Activated effector memory CD4-positive, alpha-beta T cell treated with Interleukin-2 at 50 U/mL for 16 hours (primary cell): ENCODE measurements around the gene SYTL3.
"Not testable (repeated sequence)": the region's sequence is repeated elsewhere in the genome, so short reads cannot be mapped to it uniquely, and the experiment has no call there.

Source experiments
- DNase-seq: peaks from one replicate; pipeline ENCODE4 v3.0.0-alpha.2; 2020

The SYTL3 gene

DNA sequence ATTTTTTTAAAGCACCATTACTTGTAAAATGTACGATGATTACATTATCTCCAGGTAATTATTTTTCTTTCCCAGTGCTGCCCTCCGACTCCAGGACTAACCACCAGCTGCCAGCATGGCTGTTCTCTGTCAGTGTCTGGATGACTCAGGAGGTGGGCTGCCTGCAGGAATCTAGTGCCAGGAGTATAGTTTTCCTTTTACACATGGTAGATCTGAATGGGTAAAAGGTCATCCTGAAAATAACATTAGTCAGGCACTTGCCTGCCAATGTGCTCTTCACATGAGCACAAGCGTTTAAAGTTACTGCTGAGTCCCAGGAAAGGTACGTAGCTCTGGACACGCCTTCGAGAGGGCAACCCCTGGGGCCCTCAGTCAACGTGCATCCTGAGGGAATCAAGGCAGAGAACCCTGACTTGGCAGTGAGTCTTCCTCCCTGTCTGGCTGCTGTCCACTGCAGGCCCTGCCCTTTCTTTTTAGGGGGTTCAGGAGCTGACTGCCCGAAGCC is 7.7 kb upstream of the SYTL3 start:
- DNase-seq: no peak

DNA sequence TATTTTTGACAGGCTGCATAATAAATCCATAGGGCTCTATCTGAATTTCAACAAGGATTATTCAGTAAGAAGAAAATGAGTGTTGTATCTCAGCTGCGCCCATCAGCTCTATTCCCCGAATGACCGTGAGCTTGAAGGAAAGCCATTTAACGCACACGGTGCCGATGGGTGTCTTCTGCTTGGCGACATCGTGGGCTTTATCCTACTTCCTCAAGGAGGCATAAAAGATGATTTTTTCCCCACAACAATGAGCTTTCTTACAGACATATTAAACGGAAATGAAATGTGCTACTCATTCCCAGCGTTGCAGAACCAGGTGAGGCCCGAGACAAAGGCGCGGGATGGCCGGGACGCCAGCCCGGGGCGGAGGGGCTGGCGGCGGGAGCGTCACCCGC is 6.0 kb upstream of the SYTL3 start:
- no peak for DNase-seq

DNA sequence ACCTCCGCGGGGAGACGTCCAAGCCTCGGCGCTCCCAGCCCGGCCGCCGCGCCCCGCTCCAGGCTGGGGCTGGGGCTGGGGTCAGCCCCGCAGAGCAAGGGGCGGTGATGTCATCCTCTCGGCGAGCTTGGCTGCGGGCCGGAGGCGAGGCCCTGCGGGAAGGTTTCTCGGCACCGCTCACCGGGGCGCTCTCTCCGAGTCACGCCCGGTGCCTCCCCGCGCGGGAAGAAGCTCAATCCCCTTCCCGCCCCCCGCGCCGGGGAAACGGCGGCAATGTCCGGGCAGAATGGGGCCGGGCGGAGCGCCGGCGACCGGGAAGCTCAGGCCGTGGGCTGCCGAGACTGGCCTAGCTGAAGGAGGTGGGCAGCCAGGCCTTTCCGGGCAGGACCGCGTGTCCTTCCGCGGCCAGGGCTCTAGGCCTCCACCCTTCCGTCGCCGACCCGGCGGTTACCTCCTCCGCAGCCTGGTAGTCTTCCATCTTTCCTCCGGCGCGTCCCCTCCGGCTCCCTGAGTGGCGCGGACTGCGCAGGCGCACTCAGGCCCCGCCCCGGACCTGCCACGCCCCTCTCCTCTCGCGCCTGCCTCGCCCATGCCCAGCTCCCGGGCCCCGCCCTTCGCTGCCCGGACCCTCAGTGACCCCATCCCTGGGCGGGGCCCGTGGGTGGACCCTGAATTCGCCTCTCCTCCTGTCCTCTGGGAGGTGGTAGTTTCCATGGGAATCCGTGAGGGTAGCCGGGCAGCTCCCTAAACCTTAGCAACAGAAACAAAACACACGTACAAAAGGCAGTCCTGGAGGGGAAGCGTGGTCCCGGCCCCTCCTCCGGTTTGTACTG is 5.4 kb upstream of the SYTL3 start, which contains the start of gene DYNLT1:
Gene DYNLT1 (minus strand): TSS at position 513 of the 833 bp plus-strand sequence. CDS start 35 bp downstream, at position 478.
- DNase-seq: peak; percentile 79

DNA sequence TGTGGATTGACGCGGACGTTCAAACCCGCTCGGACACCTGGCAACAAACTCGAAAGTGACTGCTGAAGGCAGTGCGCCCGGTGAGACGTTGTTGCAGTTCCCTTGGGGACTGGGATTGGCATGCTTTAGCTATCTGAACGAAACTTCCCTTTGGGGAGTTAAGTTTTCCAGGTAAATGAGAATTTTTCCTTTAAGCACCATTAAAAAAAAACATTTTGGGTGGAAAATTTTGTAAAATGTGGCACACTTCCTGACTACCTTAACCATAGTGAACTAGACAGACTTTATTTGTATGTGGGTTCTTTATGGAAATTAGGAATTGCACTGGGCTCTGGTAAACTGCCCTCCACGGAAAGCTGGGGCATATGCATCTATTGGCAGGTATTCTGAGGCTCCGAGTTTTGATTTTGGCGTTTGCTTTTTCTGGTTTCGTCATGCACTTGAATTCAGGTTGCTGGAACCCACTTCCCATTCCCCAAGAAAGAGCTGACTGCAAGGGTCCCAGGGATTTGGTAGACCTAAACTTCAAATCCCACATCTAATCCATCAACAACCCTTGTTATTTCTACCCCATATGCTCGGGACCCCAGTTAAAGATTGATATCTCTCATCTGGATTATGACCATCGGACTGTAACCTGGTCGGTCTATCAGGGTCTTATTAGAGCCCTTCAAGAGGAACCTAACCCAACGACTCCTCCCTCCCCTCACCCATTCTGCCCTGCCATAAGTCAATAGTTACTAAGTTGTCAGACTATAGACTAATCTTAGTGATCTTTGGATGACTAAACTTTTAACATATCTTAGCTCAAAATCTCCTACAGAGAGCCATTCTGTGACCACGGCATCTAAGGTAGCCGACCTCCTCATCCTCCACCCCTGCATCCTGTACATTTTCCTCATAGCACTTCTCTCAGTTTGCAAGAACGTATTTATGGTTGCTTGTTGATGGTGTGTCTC is 4.5 kb upstream of the SYTL3 start:
- DNase-seq: no peak

DNA sequence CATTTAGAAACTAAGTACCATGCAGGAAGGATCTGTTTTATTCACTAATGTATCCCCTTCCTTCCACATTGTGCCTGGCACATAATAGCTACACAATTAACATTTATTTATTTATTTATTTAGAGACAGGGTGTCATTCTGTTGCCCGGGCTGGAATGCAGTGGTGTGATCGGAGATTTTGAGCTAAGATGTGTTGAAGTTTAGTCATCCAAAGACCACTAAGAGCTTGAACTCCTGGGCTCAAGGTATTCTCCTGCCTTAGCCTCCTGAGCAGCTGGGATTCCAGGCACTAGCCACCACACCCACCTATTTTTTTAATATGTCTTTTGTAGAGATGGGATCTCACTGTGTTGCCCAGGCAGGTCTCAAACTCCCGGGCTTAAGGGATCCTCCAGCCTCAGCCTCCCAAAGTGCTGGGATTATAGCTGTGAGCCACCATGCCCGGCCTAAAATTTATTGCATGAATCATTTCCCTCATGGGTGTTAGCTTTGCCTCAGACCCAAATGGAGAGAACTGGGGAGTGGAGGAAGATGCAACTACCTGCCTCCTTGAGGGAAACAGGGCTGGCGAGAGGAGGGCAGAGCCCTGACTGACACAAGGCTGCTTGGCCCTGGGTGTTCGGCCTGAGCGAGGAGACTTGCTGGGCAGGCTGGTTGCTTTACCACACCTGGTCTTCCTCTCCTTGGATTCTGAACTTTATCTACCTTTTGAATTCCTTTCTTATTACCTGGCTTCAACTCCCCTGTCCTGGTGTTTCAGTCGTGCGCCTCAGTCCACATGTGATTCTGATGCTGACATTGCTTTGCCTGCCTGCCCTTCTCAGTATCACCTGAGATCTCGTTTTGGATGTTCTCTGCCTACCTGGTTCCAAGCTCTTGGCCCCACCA is 3.6 kb upstream of the SYTL3 start:
- no peak for DNase-seq

DNA sequence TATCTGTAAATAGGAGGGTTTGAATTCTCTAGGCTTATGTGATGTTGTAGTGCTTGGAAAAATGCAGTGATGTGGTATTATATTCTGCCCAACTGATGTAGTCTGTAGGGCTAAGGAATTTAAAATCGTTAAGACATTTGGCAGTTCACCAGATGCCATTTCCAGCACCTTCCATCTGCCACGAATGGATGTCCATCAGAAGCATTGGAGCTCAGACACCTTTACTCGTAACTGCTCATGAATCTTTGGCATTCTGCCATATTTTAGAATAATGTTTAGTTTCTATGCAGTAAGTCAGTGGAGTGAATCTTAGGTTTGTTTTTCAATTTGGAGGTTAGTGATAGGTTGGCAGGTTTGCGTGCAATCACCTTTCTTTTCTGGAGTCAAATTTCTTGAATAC is 2.4 kb upstream of the SYTL3 start:
- DNase-seq: no peak

DNA sequence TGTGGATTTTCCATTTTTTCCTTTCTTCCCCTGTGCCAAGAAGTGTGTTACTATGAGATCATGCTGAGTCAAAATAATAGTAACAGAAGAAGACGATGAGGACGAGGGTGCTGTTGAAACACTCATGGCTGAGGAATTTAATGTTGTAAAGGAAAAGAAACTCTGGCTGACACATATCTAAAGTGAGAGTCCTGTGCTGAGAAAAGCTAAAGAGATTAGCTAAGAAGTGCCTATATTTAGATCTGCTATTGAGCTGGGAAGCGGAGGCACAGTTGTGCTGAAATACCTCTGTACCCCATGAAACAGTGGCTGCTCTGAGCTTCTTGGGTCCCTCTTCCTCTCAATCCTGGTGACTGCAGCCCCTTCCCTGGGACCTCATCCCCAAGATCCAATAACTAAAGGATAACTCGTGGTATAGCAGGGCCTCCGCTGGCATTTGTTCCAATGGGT is 1.1 kb upstream of the SYTL3 start:
- DNase-seq: no peak

DNA sequence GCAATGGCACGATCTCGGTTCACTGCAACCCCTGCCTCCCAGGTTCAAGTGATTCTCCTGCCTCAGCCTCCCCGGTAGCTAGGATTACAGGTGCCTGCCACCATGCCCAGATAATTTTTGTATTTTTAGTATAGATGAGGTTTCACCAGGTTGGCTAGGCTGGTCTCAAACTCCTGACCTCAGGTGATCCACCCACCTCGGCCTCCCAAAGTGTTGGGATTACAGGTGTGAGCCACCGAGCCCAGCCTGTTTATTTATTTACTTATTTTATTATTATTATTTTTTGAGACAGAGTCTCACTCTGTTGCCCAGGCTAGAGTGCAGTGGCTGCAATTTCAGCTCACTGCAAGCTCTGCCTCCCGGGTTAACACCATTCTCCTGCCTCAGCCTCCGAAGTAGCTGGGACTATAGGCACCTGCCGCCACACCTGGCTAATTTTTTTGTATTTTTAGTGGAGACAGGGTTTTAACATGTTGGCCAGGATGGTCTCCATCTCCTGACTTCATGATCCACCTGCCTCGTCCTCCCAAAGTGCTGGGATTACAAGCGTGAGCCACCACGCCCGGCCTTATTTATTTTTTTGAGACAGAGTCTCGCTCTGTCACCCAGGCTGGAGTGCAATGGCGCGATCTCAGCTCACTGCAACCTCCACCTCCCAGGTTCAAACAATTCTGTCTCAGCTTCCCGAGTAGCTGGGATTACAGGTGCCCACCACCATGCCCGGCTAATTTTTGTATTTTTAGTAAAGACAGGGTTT is 2.3 kb downstream of the SYTL3 start:
- not testable (repeated sequence) for DNase-seq

DNA sequence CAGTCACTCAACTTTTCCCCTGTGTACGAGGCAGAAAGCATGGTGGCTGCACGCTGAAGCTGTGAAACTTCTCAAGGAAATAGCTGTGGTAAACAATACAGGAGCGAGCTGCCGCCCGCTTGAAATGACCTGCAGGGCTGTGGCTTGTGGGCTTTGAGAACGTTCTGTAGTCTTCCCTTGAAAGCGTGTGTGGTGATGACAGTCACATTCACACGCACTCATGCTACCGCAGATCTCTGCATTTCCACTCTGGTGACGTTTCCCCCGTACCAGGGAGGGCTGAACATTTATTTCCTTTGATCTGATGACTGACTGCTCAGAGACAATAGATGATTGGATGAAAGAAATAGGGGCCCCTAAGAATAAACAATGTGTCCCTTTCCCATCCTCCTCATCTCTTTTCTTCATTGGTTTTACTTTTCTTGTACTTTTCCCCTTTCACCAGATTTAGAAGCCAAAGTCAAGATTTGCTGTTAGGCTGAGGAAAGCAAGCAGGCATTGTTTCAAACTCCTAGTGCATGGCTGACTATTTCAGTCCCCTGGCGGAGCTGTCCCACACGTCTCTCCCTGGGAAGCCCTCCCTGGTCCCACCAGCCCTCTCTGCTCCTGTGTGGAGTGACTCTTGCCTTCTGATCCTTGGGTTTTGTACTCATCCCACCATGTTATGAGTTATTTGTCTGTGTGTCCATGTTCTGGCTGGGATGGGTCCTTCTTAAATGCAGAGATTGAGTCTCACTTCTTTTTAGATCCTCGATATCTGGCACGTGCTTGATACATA is 3.9 kb downstream of the SYTL3 start:
- peak; percentile 82 for DNase-seq

DNA sequence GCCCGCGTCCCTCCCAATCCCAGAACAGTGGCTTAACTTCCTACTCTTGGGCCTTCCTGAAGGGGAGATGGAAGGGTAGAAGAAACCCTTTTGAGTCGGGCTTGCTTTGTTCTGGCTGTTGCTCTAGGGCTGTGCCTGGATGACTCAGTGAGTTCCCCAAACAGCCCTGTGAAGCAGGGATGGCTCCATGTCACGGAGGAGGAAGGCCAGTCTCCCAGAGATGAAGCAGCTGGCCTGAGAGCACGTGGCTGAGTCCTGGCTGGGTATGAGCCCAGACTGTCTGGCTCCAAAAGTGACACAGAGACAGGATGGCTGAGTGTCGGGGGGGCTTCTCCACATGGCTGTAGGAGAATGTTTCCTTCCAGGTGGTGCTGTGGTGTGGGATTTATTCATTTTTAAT is 4.6 kb downstream of the SYTL3 start:
- DNase-seq: no peak

DNA sequence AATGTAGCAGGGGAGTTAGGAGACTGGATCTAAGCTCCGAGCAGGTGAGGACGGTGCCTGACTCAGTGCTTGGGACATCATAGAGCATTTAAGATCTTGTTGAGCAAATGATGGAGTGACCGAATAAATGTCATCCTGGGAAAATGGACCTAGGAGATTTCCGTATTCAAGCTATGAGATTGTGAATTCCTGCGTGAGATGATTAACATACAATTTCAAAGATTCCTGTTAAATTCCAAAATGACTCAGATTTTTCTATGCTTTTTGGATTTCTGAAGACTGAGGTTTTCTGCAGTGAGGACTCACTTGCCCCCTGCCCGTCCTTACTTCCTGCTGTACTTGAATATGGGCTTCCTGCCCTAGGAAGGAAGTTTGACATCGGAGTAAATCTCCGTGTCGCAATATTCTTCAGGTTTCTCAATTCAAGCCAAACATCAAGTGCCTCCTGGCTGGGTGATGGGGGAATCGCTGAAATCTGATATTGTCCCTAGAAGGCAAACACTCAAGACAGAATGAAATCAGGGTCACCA is 5.2 kb downstream of the SYTL3 start:
- no peak for DNase-seq

DNA sequence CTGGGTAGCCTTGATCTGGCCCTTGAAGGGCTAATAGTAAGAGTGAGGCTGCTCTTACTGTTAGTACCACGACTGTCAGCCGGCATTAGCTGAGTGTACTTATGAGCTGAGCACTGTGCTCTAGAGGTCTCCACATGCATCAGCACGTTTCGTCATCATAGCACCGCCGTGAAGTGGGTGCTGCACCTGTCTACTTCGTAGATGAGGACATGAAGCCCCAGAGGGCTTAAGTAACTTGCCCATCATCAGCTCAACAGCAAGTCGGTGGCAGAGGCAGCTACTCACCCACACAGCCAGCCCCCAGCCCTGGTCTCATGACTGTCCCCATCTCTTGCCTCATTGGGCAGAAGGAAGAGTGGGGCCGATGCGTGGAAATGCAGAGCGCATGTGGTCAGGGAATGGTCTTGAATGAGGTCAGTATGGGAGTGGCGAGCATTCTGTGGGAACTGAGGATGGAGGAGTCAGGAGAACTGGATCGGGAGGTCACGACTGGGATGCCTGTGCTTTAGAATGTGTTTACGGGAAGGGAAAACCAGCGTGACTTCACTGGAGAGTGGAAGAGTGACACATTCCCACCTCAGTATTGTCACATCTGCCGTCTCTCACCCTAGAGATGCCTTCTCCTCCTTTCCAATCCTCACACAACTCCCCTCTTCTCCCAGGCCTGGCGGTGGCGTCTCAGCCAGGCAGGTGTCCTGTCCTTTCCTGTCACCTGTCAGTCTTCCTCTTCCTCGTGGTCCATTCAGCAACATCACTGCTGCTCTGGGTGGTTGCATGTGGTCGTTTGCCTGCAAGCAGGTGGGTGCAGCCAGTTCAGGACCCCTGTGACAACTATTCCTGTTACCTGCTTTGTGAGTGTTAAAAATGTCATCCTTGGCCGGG is 6.0 kb downstream of the SYTL3 start:
- DNase-seq: no peak

DNA sequence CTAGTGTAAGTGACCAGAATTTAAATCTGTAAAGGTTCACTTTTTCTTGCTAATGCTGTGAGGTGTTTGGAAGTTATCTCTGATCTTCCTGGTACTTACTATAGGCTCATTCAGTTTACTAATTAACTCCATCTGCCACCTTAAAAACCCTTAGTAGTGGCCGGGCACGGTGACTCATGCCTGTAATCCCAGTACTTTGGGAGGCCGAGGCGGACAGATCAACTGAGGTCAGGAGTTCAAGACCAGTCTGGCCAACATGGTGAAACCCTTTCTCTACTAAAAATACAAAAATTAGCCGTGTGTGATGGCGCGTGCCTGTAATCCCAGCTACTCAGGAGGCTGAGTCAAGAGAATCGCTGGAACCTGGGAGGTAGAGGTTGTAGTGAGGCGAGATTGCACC is 7.1 kb downstream of the SYTL3 start:
- DNase-seq: not testable (repeated sequence)

DNA sequence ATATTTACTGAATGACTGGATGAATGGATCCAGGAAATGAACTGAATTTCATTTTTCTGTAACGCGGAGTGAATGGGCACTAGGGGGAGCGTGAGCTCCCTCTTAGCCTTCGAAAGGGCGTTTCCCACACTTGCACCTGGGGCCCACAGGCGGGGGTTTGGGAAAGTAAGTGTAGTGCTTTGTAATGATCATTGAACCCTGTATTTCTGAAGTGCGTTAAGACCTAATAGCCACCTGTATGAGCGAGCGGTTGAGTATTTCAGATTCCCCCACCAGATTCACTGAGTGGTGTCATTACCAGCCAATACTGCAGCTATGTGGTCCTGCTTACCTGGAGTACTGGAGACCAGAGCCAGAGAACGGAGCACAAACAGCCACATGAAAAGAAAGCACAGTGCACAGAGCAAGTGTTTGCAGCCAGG is 10.5 kb downstream of the SYTL3 start:
- DNase-seq: peak; percentile 39

DNA sequence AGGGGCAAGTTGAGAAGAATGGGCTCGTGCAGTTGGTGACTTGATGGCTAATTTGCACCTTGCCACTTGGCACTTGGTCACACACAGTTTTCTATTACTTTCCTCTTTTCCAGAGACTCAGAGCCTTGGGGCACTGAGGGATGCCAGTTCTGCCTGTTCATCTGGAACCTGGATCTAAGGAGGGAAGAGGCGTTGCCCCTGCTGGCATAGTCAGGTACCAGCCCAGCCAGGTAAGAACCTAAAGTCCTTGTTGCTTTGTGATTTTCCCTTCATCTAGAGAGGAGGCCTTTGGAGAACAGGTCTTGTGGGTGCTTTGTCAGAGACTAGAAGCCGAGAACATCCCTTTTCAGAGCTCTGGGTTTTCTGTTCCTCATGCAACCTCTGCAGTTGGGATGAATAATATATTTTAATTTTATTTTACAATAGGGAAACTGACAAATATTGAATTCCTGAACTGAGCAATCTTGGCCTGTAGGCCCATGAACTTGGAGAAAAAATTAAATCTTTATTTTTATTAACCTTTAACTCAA is 11.4 kb downstream of the SYTL3 start:
- no peak for DNase-seq

DNA sequence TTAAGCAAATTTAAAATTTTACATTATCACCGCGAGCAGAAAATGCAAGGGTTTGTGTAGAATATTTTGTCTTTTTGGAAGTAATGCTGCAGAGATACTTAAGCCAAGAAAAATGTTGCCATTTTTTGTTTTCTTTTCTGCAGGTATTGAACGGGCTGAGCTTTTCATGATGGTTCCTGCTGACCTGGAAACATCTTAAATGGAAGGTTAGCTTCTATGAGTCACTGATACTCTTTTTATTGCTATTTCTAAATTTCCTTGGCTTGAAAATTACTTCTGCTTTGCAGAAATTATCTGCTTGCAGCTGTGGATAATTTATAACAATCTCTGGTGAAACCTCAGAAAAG is 12.7 kb downstream of the SYTL3 start:
- DNase-seq: no peak

DNA sequence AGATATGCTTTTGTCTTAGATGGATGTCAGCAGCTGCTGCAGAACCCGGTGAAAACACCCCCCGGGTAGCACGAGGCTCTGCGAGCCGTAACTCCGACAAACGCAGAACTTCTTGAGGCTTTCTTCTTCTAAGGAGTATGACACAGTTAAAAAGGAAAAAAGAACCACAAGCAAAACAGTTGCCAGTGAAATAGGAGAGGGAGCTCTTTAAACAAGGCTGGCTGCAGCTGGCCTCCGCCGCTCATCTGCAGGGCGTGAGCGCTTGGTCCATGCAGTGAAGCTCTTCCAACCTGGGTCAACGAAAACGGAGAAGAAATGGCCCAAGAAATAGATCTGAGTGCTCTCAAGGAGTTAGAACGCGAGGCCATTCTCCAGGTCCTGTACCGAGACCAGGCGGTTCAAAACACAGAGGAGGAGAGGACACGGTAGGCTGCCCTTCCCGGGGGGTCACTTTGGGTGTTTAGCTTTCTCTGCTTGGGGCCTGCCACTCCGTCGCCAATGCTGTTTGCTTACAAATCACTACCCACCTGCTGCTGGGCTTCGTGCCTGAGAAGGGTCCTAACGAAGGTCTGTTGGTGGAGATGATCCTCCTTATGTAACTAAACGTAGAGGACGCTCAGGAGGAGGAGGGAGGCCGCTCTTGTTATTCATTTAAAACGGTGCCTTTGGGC is 13.2 kb downstream of the SYTL3 start:
- DNase-seq: no peak

DNA sequence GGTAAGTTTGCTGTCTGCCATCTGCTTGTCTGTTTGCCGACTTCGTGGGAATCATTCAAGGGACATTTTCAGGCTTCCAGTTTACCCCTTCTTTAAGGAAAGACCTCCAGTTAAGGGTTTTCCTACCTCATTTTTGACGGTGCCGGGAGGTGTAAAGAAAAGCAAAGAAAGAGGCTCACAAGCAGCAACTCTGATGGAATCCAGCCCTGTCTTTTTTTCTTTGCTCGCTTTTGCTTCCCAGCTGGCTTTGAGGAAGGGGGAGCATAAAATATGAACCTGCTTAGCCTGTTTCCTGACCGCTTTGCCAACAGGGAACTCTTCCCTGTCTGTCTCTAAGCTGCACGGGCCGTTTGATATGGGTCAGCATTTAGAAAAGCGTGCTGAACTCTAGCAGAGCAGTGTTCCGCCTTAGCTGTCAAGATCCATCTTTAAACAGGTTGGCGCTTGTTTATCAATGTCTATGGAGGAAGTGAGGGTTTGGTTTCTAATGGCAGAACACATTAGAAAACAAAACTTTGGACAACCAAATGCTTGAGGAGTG is 13.8 kb downstream of the SYTL3 start:
- DNase-seq: no peak
